ENCODE measurements around the gene TMPRSS9. TPM values are rescaled to one million over a fixed set of nuclear protein-coding genes. Genes with fewer than 3 reads are reported as not detected.

The TMPRSS9 gene
- total and polyA plus RNA-seq, 12 donors, result 0.32 to 1.7 (median 1.1) TPM

DNA sequence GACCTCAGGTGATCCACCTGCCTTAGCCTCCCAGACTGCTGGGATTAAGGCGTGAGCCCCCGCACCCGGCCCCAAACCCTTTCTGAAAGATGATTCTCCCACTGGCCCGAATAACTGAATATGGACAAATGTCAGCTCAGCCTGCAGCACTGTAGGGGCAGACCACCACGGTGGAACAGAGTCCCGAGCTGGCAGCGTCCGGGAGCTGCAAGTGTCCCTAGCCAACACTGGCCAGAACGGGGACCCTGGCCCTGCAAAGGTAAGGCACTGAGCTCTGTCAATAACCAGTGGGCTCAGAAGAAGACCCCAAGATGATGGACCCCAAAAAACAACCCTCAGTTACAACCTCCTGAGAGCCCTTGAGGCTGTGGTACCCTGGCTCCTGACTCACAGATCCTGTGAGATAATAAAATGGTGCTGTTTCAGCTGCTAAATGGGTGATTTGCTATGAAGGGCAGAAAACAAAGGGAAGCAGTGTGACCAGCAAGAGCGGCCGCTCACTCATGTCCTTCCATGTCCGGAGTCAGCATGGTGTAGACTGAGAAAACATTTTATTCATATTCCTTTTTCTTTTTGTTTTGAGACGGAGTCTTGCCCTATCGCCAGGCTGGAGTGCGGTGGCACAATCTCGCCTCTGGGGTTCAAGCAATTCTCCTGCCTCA is 33.2 kb upstream of the TMPRSS9 start:
- 86 to 99% (median 90%) methylated on average over 7 to 16 of the region's 16 CpGs for WGBS, 4 donors
- TF ChIP-seq POLR2A (IDR thresholded peaks at IDR 0.05), result no peak
- TF ChIP-seq, protein P1, sequence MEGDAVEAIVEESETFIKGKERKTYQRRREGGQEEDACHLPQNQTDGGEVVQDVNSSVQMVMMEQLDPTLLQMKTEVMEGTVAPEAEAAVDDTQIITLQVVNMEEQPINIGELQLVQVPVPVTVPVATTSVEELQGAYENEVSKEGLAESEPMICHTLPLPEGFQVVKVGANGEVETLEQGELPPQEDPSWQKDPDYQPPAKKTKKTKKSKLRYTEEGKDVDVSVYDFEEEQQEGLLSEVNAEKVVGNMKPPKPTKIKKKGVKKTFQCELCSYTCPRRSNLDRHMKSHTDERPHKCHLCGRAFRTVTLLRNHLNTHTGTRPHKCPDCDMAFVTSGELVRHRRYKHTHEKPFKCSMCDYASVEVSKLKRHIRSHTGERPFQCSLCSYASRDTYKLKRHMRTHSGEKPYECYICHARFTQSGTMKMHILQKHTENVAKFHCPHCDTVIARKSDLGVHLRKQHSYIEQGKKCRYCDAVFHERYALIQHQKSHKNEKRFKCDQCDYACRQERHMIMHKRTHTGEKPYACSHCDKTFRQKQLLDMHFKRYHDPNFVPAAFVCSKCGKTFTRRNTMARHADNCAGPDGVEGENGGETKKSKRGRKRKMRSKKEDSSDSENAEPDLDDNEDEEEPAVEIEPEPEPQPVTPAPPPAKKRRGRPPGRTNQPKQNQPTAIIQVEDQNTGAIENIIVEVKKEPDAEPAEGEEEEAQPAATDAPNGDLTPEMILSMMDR (IDR thresholded peaks at IDR 0.05), result no peak
- H3K36me3 ChIP-seq (replicated peaks in 1 of 2), result peaks cover 0 to 28% of the 10 kb centered on the region in 2 donors
- H3K4me1 ChIP-seq (replicated peaks in 1 of 2), result peaks cover 17 to 27% of the 10 kb centered on the region in 2 donors
- no peak overlapping the region for H3K4me3 ChIP-seq
- DNase-seq, result no peak
- H3K9me3 ChIP-seq (replicated peaks in 1 of 3), result no peaks in the 10 kb centered on the region
- H3K27me3 ChIP-seq, result no peaks in the 10 kb centered on the region
- intact Hi-C loops (cut with DNase I), result no loop called here
- H3K27ac ChIP-seq, result no peak overlapping the region

GRCh38 chr19:2327773-2328400 is 32.2 kb upstream of the TMPRSS9 start:
- peak in 3 of 7 donors; percentile 49 to 69 (median 54) for DNase-seq
- H3K9me3 ChIP-seq (replicated peaks in 1 of 3), result no peaks in the 10 kb centered on the region
- peak overlapping the region in 3 of 5 donors; percentile 10 to 61 (median 43) for H3K27ac ChIP-seq
- WGBS, 4 donors, result 2% methylated on average over 17 to 18 of the region's 18 CpGs
- no peaks in the 10 kb centered on the region for H3K27me3 ChIP-seq
- TF ChIP-seq, protein P1 (IDR thresholded peaks at IDR 0.05), result no peak
- TF ChIP-seq POLR2A (IDR thresholded peaks at IDR 0.05), result no peak
- peak overlapping the region; percentile 55 to 95 (median 80) for H3K4me3 ChIP-seq
- H3K36me3 ChIP-seq (replicated peaks in 1 of 2), result peaks cover 0 to 24% of the 10 kb centered on the region in 2 donors
- H3K4me1 ChIP-seq (replicated peaks in 1 of 2), result peaks cover 17 to 27% of the 10 kb centered on the region in 2 donors
- intact Hi-C loops (cut with DNase I), result no loop called here

GRCh38 chr19:2328401-2329148 is 31.5 kb upstream of the TMPRSS9 start, which contains the start of the genes LSM7 and SPPL2B:
Gene LSM7 (minus strand): TSS chr19:2328586. CDS start chr19:2328566, 20 bp downstream.
Gene SPPL2B (plus strand): TSS chr19:2328684. CDS start chr19:2328710, 26 bp downstream.
- Histone ChIP-seq H3K4me1 (replicated peaks in 1 of 2) (peaks cover 17 to 27% of the 10 kb centered on the region in 2 donors), H3K9me3 (replicated peaks in 1 of 3) (no peaks in the 10 kb centered on the region), H3K27ac (peak within 1 kb of the TSS in 4 of 5 donors; percentile 10 to 61 (median 32)), H3K4me3 (peak within 1 kb of the TSS; percentile 55 to 95 (median 80)), H3K27me3 (no peaks in the 10 kb centered on the region), H3K36me3 (replicated peaks in 1 of 2) (peaks cover 0 to 17% of the 10 kb centered on the region in 2 donors)
- 0 to 1% (median 0%) methylated on average over 34 to 89 of the region's 89 CpGs for WGBS, 4 donors
- intact Hi-C loops (cut with DNase I), result no loop called here
- DNase-seq, result peak; percentile 86 to 94 (median 90)
- TF ChIP-seq, protein P1 (IDR thresholded peaks at IDR 0.05), result no peak
- peak; percentile 14 to 30 for TF ChIP-seq POLR2A (IDR thresholded peaks at IDR 0.05)

GRCh38 chr19:2329149-2329478 is 31.0 kb upstream of the TMPRSS9 start:
- TF ChIP-seq, protein P1 (IDR thresholded peaks at IDR 0.05), result no peak
- TF ChIP-seq POLR2A (IDR thresholded peaks at IDR 0.05), result no peak
- peak overlapping the region; percentile 42 to 95 (median 70) for H3K4me3 ChIP-seq
- intact Hi-C loops (cut with DNase I), result no loop called here
- H3K4me1 ChIP-seq (replicated peaks in 1 of 2), result peaks cover 17 to 27% of the 10 kb centered on the region in 2 donors
- WGBS, 4 donors, result 0 to 4% (median 2%) methylated on average over 9 to 16 of the region's 16 CpGs
- H3K27me3 ChIP-seq, result no peaks in the 10 kb centered on the region
- no peak for DNase-seq
- H3K36me3 ChIP-seq (replicated peaks in 1 of 2), result peaks cover 0 to 13% of the 10 kb centered on the region in 2 donors
- no peak overlapping the region for H3K27ac ChIP-seq
- no peaks in the 10 kb centered on the region for H3K9me3 ChIP-seq (replicated peaks in 1 of 3)

Measured in adrenal gland (tissue), 12 donors.